Psoas muscle (tissue), 8 donors: ENCODE results near the gene RGCC. TPM values are rescaled to one million over a fixed set of nuclear protein-coding genes. Genes with fewer than 3 reads are reported as not detected.

ENCODE experiments used
- ATAC-seq, 4 donors: fragments of 200-7000 bp; cut with Tn5 transposase; one replicate each; pipeline ENCODE4 v1.9.1; 2020; ENCODE audit warnings: moderate library complexity in 3 of 4, mild to moderate bottlenecking in 2 of 4
- DNase-seq, 2 donors: peaks; one replicate each; pipeline ENCODE4 v3.0.0-alpha.2; 2020
- H3K27ac ChIP-seq: fragments of 200-600 bp; one replicate; pipeline ENCODE4 v1.8.0; 2022
- H3K27me3 ChIP-seq, 3 donors: fragments of 200-600 bp in 1 of 3; one replicate each; pipeline versions ENCODE4 v1.6.1 to v1.8.0; 2013 to 2022; ENCODE audit warnings: low read length in 2 of 3, mild to moderate bottlenecking in 2 of 3, moderate library complexity in 1 of 3; ENCODE audit not compliant: insufficient read depth in 3 of 3
- H3K36me3 ChIP-seq, 2 donors: fragments of 200-600 bp in 1 of 2; one replicate each; pipeline versions ENCODE4 v1.6.1 to v1.8.0; 2013 to 2022; ENCODE audit warnings: low read depth in 1 of 2, mild to moderate bottlenecking in 1 of 2, moderate library complexity in 1 of 2; ENCODE audit not compliant: insufficient read depth in 1 of 2
- H3K4me1 ChIP-seq: fragments of 200-600 bp; one replicate; pipeline ENCODE4 v1.8.0; 2022
- H3K4me3 ChIP-seq: fragments of 200-600 bp; one replicate; pipeline ENCODE4 v1.8.0; 2022; ENCODE audit warnings: mild to moderate bottlenecking
- H3K9me3 ChIP-seq: fragments of 200-600 bp; one replicate; pipeline ENCODE4 v1.8.0; 2022
- CTCF ChIP-seq: fragments of 200-600 bp; IDR thresholded peaks from one replicate; pipeline ENCODE4 v1.8.0; 2022; ENCODE audit warnings: antibody characterized with exemption
- WGBS, 3 donors: extraction: QIAGEN DNeasy Blood & Tissue Kit; methylation state at CpG; one replicate each; pipeline versions ENCODE4 v1.1.6 to v1.1.7; 2013; 5-methylcytosine and 5-hydroxymethylcytosine counted together
- intact Hi-C, 2 donors: fragments of 100-400 bp; cut with DNase I; formaldehyde crosslinking; loops; one replicate each; pipeline versions ENCODE4 v1.11.0 to v1.14.2; 2022
- long read RNA-seq, 2 donors: library from polyadenylated mRNA; unstranded; transcript quantifications; one replicate each; pipeline ENCODE4 v2.0.0, GENCODE V29; 2021
- polyA plus RNA-seq, 3 donors: library from polyadenylated mRNA; stranded (reverse); fragments of 200-250 nt; gene quantifications; one replicate each; pipeline ENCODE4 v1.2.3, GENCODE V29; 2013
- total RNA-seq, 4 donors: library from RNA; stranded (reverse); fragmentation: NEBNext Ultra II Directional in 2 of 4; extraction: Animal tissue kit (Norgen Biotek cat#: 25700) in 2 of 4; gene quantifications; one replicate each; pipeline versions ENCODE4 v1.2.1 to v1.2.4, GENCODE V29; 2021 to 2023
- donor health status: healthy with polysubstance abuse.
- donor health status: DM: no; HTN: no; CAD: no; lungs with moderate emphysema.
- donor health status: Bipolar disorder and iron deficiency.
- donor health status: healthy.
- donor health status: DM: yes; HTN: yes; CAD: no.
- donor health status: DM: no; HTN: no; CAD: no.
- donor health status: DM: no; HTN: no; CAD: no.
- donor health status: DM: yes; HTN: yes; CAD: no.

RGCC gene
- total RNA-seq (10 to 100 TPM; 10.1 to 35.1 (median 28.4) TPM), polyA plus RNA-seq (10 to 100 TPM; 15.9 to 19.1 (median 16.5) TPM)
- long read RNA-seq, donor 1, transcript RGCC-201 (5 exons, 960 nt) = major isoform, 9 of 9 reads
- long read RNA-seq, donor 1, partial matches to known transcripts = 0 of 9 reads
- long read RNA-seq, donor 1, other reads (novel, unspliced or antisense) = 0 of 9 reads
- long read RNA-seq, donor 2, transcript RGCC-201 (5 exons, 960 nt) = major isoform, 12 of 13 reads
- long read RNA-seq, donor 2, partial matches to known transcripts = 1 of 13 reads
- long read RNA-seq, donor 2, other reads (novel, unspliced or antisense) = 0 of 13 reads

- Histone ChIP-seq H3K4me1 (peaks cover 14% of the 10 kb centered on the region), H3K27me3 (peaks cover 0 to 56% (median 7%) of the 10 kb centered on the region in 3 donors), H3K27ac (peak within 1 kb of the TSS; percentile 52), H3K4me3 (peak within 1 kb of the TSS; percentile 79), H3K9me3 (no peaks in the 10 kb centered on the region), H3K36me3 (no peaks in the 10 kb centered on the region)
- intact Hi-C loops = loop anchor here (5.0 to 10.0 kb wide), 2 partner anchors 188 to 195 kb away; no protein-coding TSS in a partner anchor
- 6 to 10% (median 7%) methylated on average over 63 to 91 of the region's 92 CpGs for WGBS, 3 donors
- peak; percentile 79 to 83 for DNase-seq
- ATAC-seq = peak; percentile 70 to 75 (median 74)
- no peak for TF ChIP-seq CTCF
Measured at GRCh38 chr13:41456768-41457588, at the start of gene RGCC. Gene RGCC (plus strand): TSS chr13:41457550. CDS start chr13:41457708, 158 bp downstream.

GRCh38 chr13:41408121-41408520 is 49.2 kb upstream of the RGCC start:
- H3K4me1 ChIP-seq = no peaks in the 10 kb centered on the region
- H3K36me3 ChIP-seq = no peaks in the 10 kb centered on the region
- TF ChIP-seq CTCF = no peak
- no peaks in the 10 kb centered on the region for H3K9me3 ChIP-seq
- DNase-seq = no peak
- no peak overlapping the region for H3K4me3 ChIP-seq
- no peak for ATAC-seq
- intact Hi-C loops = no loop called here
- H3K27me3 ChIP-seq = no peaks in the 10 kb centered on the region
- no peak overlapping the region for H3K27ac ChIP-seq

- Histone ChIP-seq H3K4me3 (no peak overlapping the region), H3K27me3 (no peaks in the 10 kb centered on the region), H3K36me3 (no peaks in the 10 kb centered on the region), H3K4me1 (no peaks in the 10 kb centered on the region), H3K27ac (no peak overlapping the region), H3K9me3 (no peaks in the 10 kb centered on the region)
- TF ChIP-seq CTCF = no peak
- WGBS, 3 donors = 34 to 60% (median 35%) methylated on average over 1 of the region's 1 CpG
- DNase-seq = no peak
- ATAC-seq = no peak
- intact Hi-C loops = no loop called here
Measured at GRCh38 chr13:41408746-41409145, 48.6 kb upstream of the RGCC start.

GRCh38 chr13:41409611-41410010 is 47.7 kb upstream of the RGCC start:
- Histone ChIP-seq H3K4me1 (no peaks in the 10 kb centered on the region), H3K36me3 (no peaks in the 10 kb centered on the region), H3K27me3 (no peaks in the 10 kb centered on the region), H3K9me3 (no peaks in the 10 kb centered on the region), H3K4me3 (no peak overlapping the region), H3K27ac (no peak overlapping the region)
- ATAC-seq (no peak), DNase-seq (no peak)
- no peak for TF ChIP-seq CTCF
- 52 to 73% (median 65%) methylated on average over 2 of the region's 2 CpGs for WGBS, 3 donors
- intact Hi-C loops = no loop called here
